Mesenteric fat pad (tissue), 1 donor: ENCODE measurements around the gene SENP6. TPM values are rescaled to one million over a fixed set of nuclear protein-coding genes. Genes with fewer than 3 reads are reported as not detected.
A peak's percentile ranks its signal among the peaks of the same experiment; 100 is the strongest.

Source experiments
- DNase-seq: peaks from one replicate; pipeline ENCODE4 v3.0.0-alpha.2; 2020; ENCODE audit warnings: low spot score
- total RNA-seq: library from RNA; stranded (reverse); fragmentation: NEBNext Ultra II Directional; extraction: Animal tissue kit (Norgen Biotek cat#: 25700); gene quantifications from one replicate; pipeline ENCODE4 v1.2.1, GENCODE V29; 2021
- donor health status: DM: yes; HTN: yes; CAD: no.

SENP6 gene
- total RNA-seq, 1 donor from 2014 or later: 93.8 TPM

GRCh38 chr6:75747152-75747992 is 145.7 kb downstream of the SENP6 start:
- DNase-seq: no peak

- DNase-seq: no peak
Measured at GRCh38 chr6:75748003-75748742, 146.5 kb downstream of the SENP6 start.

GRCh38 chr6:75748743-75749538 is 147.3 kb downstream of the SENP6 start, which contains the start of gene MYO6:
Gene MYO6, plus strand, starts transcription at chr6:75749239. Its CDS starts 68,309 bp downstream, at chr6:75817548.
- peak; percentile 91 for DNase-seq

- no peak for DNase-seq
Measured at GRCh38 chr6:75751443-75751842, 149.8 kb downstream of the SENP6 start.

GRCh38 chr6:75752365-75752764 is 150.7 kb downstream of the SENP6 start:
- no peak for DNase-seq

GRCh38 chr6:75755704-75756103 is 154.0 kb downstream of the SENP6 start:
- no peak for DNase-seq

GRCh38 chr6:75757295-75757694 is 155.6 kb downstream of the SENP6 start:
- DNase-seq: no peak

- no peak for DNase-seq
Measured at GRCh38 chr6:75758061-75758460, 156.4 kb downstream of the SENP6 start.

GRCh38 chr6:75759207-75759606 is 157.5 kb downstream of the SENP6 start:
- DNase-seq: no peak

GRCh38 chr6:75760320-75760719 is 158.6 kb downstream of the SENP6 start:
- DNase-seq: no peak

GRCh38 chr6:75761489-75761888 is 159.8 kb downstream of the SENP6 start:
- no peak for DNase-seq

- no peak for DNase-seq
Measured at GRCh38 chr6:75762063-75762462, 160.4 kb downstream of the SENP6 start.

- DNase-seq: no peak
Measured at GRCh38 chr6:75766387-75766786, 164.7 kb downstream of the SENP6 start.

Other genes starting within 250 kb of the SENP6 start
- gene FILIP1, start 108.1 kb upstream of the SENP6 start, total RNA-seq: 8.1 TPM
- 19.9 TPM for gene MYO6, start 147.4 kb downstream of the SENP6 start, total RNA-seq